MM.1S (cell line): ENCODE measurements around the gene MED25.

Experiments used
- EZH2phosphoT487 ChIP-seq: fragments of 300-600 bp; sonication (generic); IDR thresholded peaks from 2 replicates; pipeline ENCODE4 v1.6.1; 2018; ENCODE audit warnings: antibody characterized with exemption, low read length
- TF ChIP-seq, protein P1 (sequence below): fragments of 300-600 bp; sonication (generic); IDR thresholded peaks from 2 replicates; pipeline ENCODE4 v1.5.1; 2016; ENCODE audit warnings: antibody characterized with exemption, low read length, mixed read lengths

DNA sequence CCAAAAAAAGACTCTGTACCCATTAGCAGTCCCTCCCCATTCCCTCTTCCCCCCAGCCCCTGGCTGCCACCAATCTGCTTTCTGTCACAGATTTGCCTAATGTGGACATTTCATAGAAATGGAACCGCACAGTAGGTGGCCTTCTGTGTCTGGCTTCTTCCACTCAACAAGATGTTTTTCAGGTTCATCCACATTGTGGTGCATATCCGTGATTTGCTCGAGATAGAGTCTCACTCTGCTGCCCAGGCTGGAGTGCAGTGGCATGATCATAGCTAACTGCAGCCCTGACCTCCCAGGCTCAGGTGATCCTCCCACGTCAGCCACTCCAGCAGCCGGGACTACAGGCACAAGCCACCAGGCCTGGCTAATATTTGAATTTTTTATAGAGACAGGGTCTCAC lies 30.3 kb upstream of the MED25 start:
- TF ChIP-seq, protein P1, sequence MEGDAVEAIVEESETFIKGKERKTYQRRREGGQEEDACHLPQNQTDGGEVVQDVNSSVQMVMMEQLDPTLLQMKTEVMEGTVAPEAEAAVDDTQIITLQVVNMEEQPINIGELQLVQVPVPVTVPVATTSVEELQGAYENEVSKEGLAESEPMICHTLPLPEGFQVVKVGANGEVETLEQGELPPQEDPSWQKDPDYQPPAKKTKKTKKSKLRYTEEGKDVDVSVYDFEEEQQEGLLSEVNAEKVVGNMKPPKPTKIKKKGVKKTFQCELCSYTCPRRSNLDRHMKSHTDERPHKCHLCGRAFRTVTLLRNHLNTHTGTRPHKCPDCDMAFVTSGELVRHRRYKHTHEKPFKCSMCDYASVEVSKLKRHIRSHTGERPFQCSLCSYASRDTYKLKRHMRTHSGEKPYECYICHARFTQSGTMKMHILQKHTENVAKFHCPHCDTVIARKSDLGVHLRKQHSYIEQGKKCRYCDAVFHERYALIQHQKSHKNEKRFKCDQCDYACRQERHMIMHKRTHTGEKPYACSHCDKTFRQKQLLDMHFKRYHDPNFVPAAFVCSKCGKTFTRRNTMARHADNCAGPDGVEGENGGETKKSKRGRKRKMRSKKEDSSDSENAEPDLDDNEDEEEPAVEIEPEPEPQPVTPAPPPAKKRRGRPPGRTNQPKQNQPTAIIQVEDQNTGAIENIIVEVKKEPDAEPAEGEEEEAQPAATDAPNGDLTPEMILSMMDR: no peak
- no peak for TF ChIP-seq EZH2phosphoT487
